GM18861 (cell line): ENCODE data around the gene C10orf88.
"Not testable (repeated sequence)": the region's sequence is repeated elsewhere in the genome, so short reads cannot be mapped to it uniquely, and the experiment has no call there.

Experiments
- ATAC-seq: cut with Tn5 transposase; IDR thresholded peaks from one replicate; pipeline ENCODE4 v1.9.1; 2021; ENCODE audit not compliant: unreplicated experiment

The C10orf88 gene

GRCh38 chr10:122966879-122967278, 12.9 kb upstream of the C10orf88 start:
- ATAC-seq, result no peak

GRCh38 chr10:122962405-122962804, 8.4 kb upstream of the C10orf88 start:
- no peak for ATAC-seq

- ATAC-seq, result no peak
Measured at GRCh38 chr10:122957474-122957873, 3.4 kb upstream of the C10orf88 start.

- no peak for ATAC-seq
Measured at GRCh38 chr10:122955892-122956291, 1.9 kb upstream of the C10orf88 start.

- ATAC-seq, result no peak
Measured at GRCh38 chr10:122954731-122955050, 664 bp upstream of the C10orf88 start.

- no peak for ATAC-seq
Measured at GRCh38 chr10:122949296-122949695, 4.7 kb downstream of the C10orf88 start.

GRCh38 chr10:122939856-122940543, 14.0 kb downstream of the C10orf88 start:
- ATAC-seq, result no peak

- no peak for ATAC-seq
Measured at GRCh38 chr10:122939133-122939855, 14.7 kb downstream of the C10orf88 start.

- no peak for ATAC-seq
Measured at GRCh38 chr10:122931088-122931906, 22.7 kb downstream of the C10orf88 start.

GRCh38 chr10:122930140-122930539, 23.9 kb downstream of the C10orf88 start:
- no peak for ATAC-seq

- ATAC-seq, result no peak
Measured at GRCh38 chr10:122915700-122916099, 38.3 kb downstream of the C10orf88 start.

- no peak for ATAC-seq
Measured at GRCh38 chr10:122911889-122912484, 42.0 kb downstream of the C10orf88 start.

GRCh38 chr10:122910310-122910709, 43.7 kb downstream of the C10orf88 start, which contains the start of gene FAM24A:
Gene FAM24A, plus strand, starts transcription at chr10:122910610. Its CDS starts 1,025 bp downstream, at chr10:122911635.
- no peak for ATAC-seq

- not testable (repeated sequence) for ATAC-seq
Measured at GRCh38 chr10:122903861-122904260, 50.2 kb downstream of the C10orf88 start.

- no peak for ATAC-seq
Measured at GRCh38 chr10:122894261-122894944, 59.6 kb downstream of the C10orf88 start.

- ATAC-seq, result no peak
Measured at GRCh38 chr10:122884166-122884565, 69.9 kb downstream of the C10orf88 start.

GRCh38 chr10:122882766-122883165, 71.3 kb downstream of the C10orf88 start:
- no peak for ATAC-seq
